Prostate gland (tissue), 2 donors: Measurements from ENCODE around the gene RSU1. TPM values are rescaled to one million over a fixed set of nuclear protein-coding genes. Genes with fewer than 3 reads are reported as not detected.
"Not testable (repeated sequence)": the region's sequence is repeated elsewhere in the genome, so short reads cannot be mapped to it uniquely, and the experiment has no call there.

Experiments
- DNase-seq: peaks from one replicate; pipeline ENCODE4 v3.0.0-alpha.2; 2019; ENCODE audit warnings: low spot score
- H3K27ac ChIP-seq, 2 donors: fragments of 200-600 bp; sonication (generic); 2 replicates each; pipeline ENCODE4 v1.5.1; 2017 to 2019
- H3K27me3 ChIP-seq: fragments of 200-600 bp; sonication (generic); replicated peaks from 2 replicates; pipeline ENCODE4 v1.5.1; 2019; ENCODE audit not compliant: insufficient read depth
- H3K36me3 ChIP-seq, 2 donors: fragments of 200-600 bp; sonication (generic); 1 replicate in 1 of 2; 2 replicates in 1 of 2; pipeline versions ENCODE4 v1.5.1 to v1.8.1; 2017 to 2019
- H3K4me1 ChIP-seq: fragments of 200-600 bp; sonication (generic); replicated peaks from 2 replicates; pipeline ENCODE4 v1.5.1; 2019
- H3K4me3 ChIP-seq, 2 donors: fragments of 200-600 bp; sonication (generic); 2 replicates each; pipeline ENCODE4 v1.5.1; 2017 to 2019
- H3K9me3 ChIP-seq: fragments of 200-600 bp; sonication (generic); 2 replicates; pipeline ENCODE4 v1.5.1; 2017
- CTCF ChIP-seq, 4 experiments: fragments of 200-600 bp in 2 of 4; fragments of 450-650 bp in 2 of 4; sonication (generic) in 2 of 4; IDR thresholded peaks; 1 replicate in 3 of 4; 2 replicates in 1 of 4; pipeline ENCODE4 v1.5.1; 2016 to 2019; ENCODE audit warnings: antibody characterized with exemption in 4 of 4, mild to moderate bottlenecking in 2 of 4, moderate library complexity in 2 of 4
- POLR2A ChIP-seq: fragments of 450-650 bp; IDR thresholded peaks from one replicate; pipeline ENCODE4 v1.6.1; 2016; ENCODE audit warnings: antibody characterized with exemption, mild to moderate bottlenecking
- POLR2AphosphoS5 ChIP-seq: sonication (generic); formaldehyde crosslinking; IDR thresholded peaks from one replicate; pipeline ENCODE4 v1.6.1; 2017; ENCODE audit warnings: antibody characterized with exemption
- WGBS: methylation state at CpG from one replicate; pipeline ENCODE4 v1.1.5; 2018; 5-methylcytosine and 5-hydroxymethylcytosine counted together
- intact Hi-C: fragments of 100-400 bp; cut with DNase I; formaldehyde crosslinking; loops from one replicate; pipeline ENCODE4 v1.14.2; 2022
- total RNA-seq, 2 donors: library from RNA; depleted of rRNA; stranded (reverse); fragments of >200 nt; gene quantifications; one replicate each; pipeline ENCODE4 v1.1.0, GENCODE V29; 2016

RSU1 gene
- total RNA-seq, 2 donors from 2014 or later = 32.2 to 49.3 TPM

GRCh38 chr10:16843252-16843870 is 26.1 kb upstream of the RSU1 start:
- intact Hi-C loops = loop anchor here (5.0 kb wide), 2 partner anchors 414 to 584 kb away; no protein-coding TSS in a partner anchor
- Histone ChIP-seq H3K9me3 (no peaks in the 10 kb centered on the region), H3K27me3 (no peaks in the 10 kb centered on the region), H3K27ac (no peak overlapping the region), H3K4me3 (no peak overlapping the region), H3K36me3 (no peaks in the 10 kb centered on the region), H3K4me1 (no peaks in the 10 kb centered on the region)
- TF ChIP-seq POLR2A (no peak), CTCF (IDR thresholded peaks at IDR 0.05) (peak; percentile 49 to 83 (median 53)), POLR2AphosphoS5 (no peak)
- 0% methylated on average over 1 of the region's 1 CpG for WGBS
- DNase-seq = peak; percentile 27

- intact Hi-C loops = no loop called here
- H3K4me1 ChIP-seq = no peaks in the 10 kb centered on the region
- H3K36me3 ChIP-seq = no peaks in the 10 kb centered on the region
- no peak for DNase-seq
- no peaks in the 10 kb centered on the region for H3K27me3 ChIP-seq
- no peak overlapping the region for H3K4me3 ChIP-seq
- H3K9me3 ChIP-seq = no peaks in the 10 kb centered on the region
- 70% methylated on average over 8 of the region's 8 CpGs for whole genome bisulfite sequencing
- H3K27ac ChIP-seq = no peak overlapping the region
- no peak for TF ChIP-seq POLR2A
- no peak for TF ChIP-seq POLR2AphosphoS5
- no peak for TF ChIP-seq CTCF (IDR thresholded peaks at IDR 0.05)
Measured at GRCh38 chr10:16835228-16835627, 18.0 kb upstream of the RSU1 start.

DNA sequence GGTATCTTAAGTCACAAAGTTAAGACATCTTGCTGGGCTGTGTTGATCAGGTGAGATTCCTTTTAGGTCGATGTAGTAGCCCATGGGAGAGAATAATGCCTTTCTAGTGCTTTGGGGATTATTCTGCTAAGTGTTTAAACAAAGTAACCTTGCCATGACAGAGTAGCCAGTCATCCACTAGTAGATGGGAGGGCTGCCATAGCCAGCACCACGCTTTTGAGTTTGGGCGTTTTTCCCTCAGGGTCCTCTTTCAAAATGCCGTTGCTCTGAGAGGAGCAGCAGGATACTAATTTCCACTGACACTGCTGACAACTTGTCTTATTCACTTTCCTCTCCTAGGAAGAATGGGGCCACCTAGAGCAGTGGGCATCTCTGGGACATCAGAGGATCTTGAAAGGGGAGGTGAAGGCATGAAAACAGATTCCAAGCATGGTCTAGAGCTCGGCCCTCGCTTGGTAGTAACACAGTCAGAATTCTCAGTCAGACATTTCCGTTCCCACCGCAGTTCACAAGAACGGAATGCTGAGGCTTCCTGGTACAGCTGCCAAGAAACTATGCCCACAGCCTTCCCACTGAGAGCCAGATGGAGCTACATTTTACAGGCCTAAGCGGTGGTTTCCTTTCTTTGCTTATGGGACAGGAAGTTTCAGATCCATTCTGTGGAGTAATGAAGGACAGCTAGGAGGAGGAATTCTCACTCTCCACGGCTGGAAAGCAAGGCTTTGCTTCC is 15.3 kb upstream of the RSU1 start:
- Histone ChIP-seq H3K4me1 (no peaks in the 10 kb centered on the region), H3K36me3 (no peaks in the 10 kb centered on the region), H3K27ac (peak overlapping the region in 1 of 2 donors; percentile 38), H3K4me3 (no peak overlapping the region), H3K27me3 (no peaks in the 10 kb centered on the region), H3K9me3 (no peaks in the 10 kb centered on the region)
- TF ChIP-seq POLR2A = no peak
- TF ChIP-seq POLR2AphosphoS5 = peak; percentile 54
- 51% methylated on average over 11 of the region's 11 CpGs for WGBS
- peak; percentile 65 for DNase-seq
- intact Hi-C loops = no loop called here

GRCh38 chr10:16828701-16829175 is 11.5 kb upstream of the RSU1 start:
- DNase-seq = no peak
- no peaks in the 10 kb centered on the region for H3K9me3 ChIP-seq
- intact Hi-C loops = loop anchor here (5.0 kb wide), 1 partner anchor 429 kb away; no protein-coding TSS in a partner anchor
- H3K4me1 ChIP-seq = no peaks in the 10 kb centered on the region
- H3K4me3 ChIP-seq = no peak overlapping the region
- TF ChIP-seq CTCF (IDR thresholded peaks at IDR 0.05) (no peak), POLR2AphosphoS5 (no peak), POLR2A (no peak)
- no peaks in the 10 kb centered on the region for H3K36me3 ChIP-seq
- no peaks in the 10 kb centered on the region for H3K27me3 ChIP-seq
- WGBS = 42% methylated on average over 9 of the region's 9 CpGs
- no peak overlapping the region for H3K27ac ChIP-seq

DNA sequence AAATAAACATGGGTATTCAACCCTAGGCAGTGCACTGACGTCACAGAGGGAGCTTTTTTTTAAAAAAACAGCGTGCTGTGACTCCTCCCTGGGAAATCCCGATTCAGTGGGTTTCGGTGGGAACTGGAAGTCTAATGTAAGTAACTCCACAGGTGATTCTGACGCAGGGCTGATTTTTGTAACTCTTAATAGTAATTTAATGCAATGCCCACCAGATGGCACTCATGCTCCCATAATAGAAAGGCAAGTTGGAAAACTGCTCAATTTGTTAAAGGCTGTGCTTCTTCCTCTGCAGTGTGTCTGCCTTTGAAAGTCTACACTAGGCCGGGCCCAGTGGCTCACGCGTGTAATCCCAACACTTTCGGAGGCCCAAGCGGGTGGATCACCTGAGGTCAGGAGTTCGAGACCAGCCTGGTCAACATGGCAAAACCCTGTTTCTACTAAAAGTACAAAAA is 10.9 kb upstream of the RSU1 start:
- no peaks in the 10 kb centered on the region for H3K36me3 ChIP-seq
- peak; percentile 53 for DNase-seq
- no peaks in the 10 kb centered on the region for H3K4me1 ChIP-seq
- H3K27me3 ChIP-seq = no peaks in the 10 kb centered on the region
- intact Hi-C loops = loop anchor here (5.0 kb wide), 1 partner anchor 429 kb away; no protein-coding TSS in a partner anchor
- H3K9me3 ChIP-seq = no peaks in the 10 kb centered on the region
- TF ChIP-seq POLR2AphosphoS5 (peak; percentile 18), POLR2A (no peak), CTCF (IDR thresholded peaks at IDR 0.05) (peak in 3 of 4 experiments; percentile 57 to 66 (median 62))
- no peak overlapping the region for H3K4me3 ChIP-seq
- no peak overlapping the region for H3K27ac ChIP-seq
- 15% methylated on average over 11 of the region's 11 CpGs for WGBS

GRCh38 chr10:16827474-16827873 is 10.2 kb upstream of the RSU1 start:
- intact Hi-C loops = loop anchor here (5.0 kb wide), 1 partner anchor 430 kb away; no protein-coding TSS in a partner anchor
- not testable (repeated sequence) for DNase-seq, H3K4me3 ChIP-seq

More at GRCh38 chr10:16827474-16827873, 10.2 kb upstream of the RSU1 start:
- 81% methylated on average over 8 of the region's 8 CpGs for WGBS
- H3K27me3 ChIP-seq, H3K27ac ChIP-seq, H3K4me1 ChIP-seq, H3K36me3 ChIP-seq, H3K9me3 ChIP-seq: not testable (repeated sequence)
